ENCODE data around the gene ANKRD63.

Gene ANKRD63

DNA sequence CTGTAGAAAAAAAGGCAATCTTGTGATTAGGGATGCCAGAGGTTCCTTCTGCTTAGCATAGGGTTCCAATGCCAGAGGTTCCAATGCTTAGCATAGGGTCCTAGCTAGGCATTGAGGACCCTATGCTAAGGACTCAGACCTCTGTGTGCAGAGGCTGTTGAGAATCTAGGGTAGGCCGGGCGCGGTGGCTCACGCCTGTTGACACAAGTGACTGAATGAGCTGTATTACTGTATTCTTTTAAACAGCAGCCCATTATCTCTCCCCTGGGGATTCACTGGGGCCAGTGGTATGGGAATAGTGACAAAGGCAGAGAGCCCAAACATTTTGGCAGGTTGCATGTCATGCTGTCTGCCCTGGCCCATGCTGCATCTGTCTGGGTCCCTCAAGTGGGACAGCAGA, 27.8 kb downstream of the ANKRD63 start:
- no peak for DNase-seq (ENCODE audit: low read depth)
- TF ChIP-seq, protein P1, sequence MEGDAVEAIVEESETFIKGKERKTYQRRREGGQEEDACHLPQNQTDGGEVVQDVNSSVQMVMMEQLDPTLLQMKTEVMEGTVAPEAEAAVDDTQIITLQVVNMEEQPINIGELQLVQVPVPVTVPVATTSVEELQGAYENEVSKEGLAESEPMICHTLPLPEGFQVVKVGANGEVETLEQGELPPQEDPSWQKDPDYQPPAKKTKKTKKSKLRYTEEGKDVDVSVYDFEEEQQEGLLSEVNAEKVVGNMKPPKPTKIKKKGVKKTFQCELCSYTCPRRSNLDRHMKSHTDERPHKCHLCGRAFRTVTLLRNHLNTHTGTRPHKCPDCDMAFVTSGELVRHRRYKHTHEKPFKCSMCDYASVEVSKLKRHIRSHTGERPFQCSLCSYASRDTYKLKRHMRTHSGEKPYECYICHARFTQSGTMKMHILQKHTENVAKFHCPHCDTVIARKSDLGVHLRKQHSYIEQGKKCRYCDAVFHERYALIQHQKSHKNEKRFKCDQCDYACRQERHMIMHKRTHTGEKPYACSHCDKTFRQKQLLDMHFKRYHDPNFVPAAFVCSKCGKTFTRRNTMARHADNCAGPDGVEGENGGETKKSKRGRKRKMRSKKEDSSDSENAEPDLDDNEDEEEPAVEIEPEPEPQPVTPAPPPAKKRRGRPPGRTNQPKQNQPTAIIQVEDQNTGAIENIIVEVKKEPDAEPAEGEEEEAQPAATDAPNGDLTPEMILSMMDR (IDR thresholded peaks at IDR 0.05; ENCODE audit: control insufficient read depth, extremely low read depth, insufficient read depth), result no peak
- no peak overlapping the region for H3K4me3 ChIP-seq (ENCODE audit: low read depth, low read length)

DNA sequence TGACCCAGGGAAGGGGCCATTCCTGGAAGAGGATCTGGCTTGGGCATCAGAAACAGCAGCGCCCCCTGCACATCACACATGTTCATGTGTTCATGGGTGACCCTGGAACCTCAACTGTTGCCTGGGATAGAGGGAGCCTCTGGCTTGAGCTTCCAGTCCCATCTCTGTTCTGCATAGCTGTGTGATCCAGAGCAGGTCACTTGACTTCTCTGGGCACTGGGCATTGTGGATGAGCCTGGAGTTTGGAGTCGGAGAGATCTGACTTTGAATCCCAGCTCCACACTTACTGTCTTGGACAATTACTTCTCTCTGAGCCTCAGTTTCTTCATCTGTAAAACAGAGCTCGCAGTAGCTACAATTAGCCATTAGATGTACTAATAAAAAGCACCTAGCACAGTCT, 28.4 kb downstream of the ANKRD63 start:
- no peak for DNase-seq (ENCODE audit: low read depth)
- TF ChIP-seq, protein P1 (IDR thresholded peaks at IDR 0.05; ENCODE audit: control insufficient read depth, extremely low read depth, insufficient read depth), result no peak
- H3K4me3 ChIP-seq (ENCODE audit: low read depth, low read length), result no peak overlapping the region

DNA sequence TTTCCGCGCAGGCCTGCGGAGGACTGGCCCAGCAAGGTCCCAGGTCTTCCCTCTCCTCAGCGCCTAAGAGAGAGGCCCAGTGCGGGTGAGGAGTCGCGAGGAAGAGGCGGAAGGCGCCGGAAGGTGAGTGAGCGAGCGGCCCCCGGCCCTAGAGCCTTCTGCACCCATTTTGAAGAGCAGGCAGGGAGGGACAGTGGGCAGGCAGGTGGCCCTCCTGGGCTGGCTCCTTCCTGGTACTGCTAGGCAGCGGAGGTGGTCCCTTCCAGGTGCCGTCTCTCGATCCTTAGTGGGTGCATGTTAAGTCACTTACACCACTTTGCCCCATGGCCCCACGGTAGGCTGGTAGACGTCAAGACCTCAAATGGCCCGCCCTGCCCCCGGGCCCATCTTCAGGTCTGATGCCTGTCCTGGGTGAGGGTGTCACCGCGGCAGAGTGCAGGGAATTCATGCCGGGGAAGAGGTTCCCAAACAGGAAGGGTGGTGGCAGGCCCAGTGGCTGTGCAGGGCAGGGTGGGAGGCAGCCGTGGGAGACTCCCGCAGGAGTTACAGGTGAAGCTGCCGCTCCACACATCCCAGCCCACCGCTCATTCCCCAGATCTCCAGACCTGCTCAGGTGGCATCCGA, 29.6 kb downstream of the ANKRD63 start:
- no peak for DNase-seq (ENCODE audit: low read depth)
- TF ChIP-seq, protein P1 (IDR thresholded peaks at IDR 0.05; ENCODE audit: control insufficient read depth, extremely low read depth, insufficient read depth), result no peak
- no peak overlapping the region for H3K4me3 ChIP-seq (ENCODE audit: low read depth, low read length)

DNA sequence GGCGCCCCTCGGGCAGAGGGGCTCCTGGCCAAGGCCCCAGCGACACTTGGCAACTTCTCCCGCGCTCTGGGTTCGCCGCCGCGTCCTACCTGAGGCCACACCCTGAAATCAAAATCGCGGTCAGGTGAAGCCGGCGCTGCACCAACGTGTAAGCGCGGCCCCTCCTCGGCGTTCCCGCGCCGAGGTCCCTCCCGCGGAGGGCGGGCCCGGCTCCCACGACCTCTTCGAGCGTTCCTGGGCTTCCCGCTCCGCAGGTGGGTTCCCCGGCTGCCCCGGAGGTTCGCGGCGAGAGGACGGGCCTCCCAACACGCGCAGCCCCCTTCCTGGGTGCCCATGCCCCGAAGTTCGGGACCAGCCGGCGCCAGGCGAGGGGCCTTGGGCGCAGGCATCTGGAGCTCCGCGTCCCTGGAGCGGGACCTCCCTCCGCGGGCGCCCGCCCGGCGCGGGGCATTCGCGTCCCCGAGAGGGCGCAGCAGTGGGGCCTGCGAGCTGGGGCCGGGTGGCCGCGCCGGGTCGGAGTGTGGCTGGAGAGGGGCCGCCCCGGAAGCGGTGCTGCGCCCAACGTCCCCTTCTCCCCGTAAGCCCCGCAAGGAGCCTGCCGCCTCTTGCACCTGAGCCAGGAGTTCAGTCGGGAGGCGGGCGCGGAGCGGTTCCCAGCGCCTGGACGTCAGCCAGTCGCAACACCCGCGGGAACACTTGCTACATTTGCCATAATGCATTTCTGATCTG, 30.3 kb downstream of the ANKRD63 start:
- DNase-seq (ENCODE audit: low read depth), result no peak
- no peak overlapping the region for H3K4me3 ChIP-seq (ENCODE audit: low read depth, low read length)
- TF ChIP-seq, protein P1 (IDR thresholded peaks at IDR 0.05; ENCODE audit: control insufficient read depth, extremely low read depth, insufficient read depth), result no peak

DNA sequence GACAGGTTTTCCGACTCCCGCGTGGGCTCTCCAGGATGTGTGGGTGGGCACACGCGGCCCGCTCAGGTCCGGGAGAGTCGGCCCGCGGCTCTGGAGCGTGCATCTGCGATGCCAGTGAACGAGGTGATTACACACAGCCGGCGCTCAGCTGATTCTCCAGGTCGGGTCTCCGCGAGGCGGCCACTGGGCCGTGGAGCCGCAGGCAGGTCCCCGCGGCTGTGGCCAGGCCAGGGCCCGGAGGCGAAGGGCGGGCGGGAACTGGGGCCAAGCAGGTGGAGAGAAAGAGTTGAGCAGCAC, 30.8 kb downstream of the ANKRD63 start:
- H3K4me3 ChIP-seq (ENCODE audit: low read depth, low read length), result no peak overlapping the region
- DNase-seq (ENCODE audit: low read depth), result no peak
- TF ChIP-seq, protein P1 (IDR thresholded peaks at IDR 0.05; ENCODE audit: control insufficient read depth, extremely low read depth, insufficient read depth), result no peak

DNA sequence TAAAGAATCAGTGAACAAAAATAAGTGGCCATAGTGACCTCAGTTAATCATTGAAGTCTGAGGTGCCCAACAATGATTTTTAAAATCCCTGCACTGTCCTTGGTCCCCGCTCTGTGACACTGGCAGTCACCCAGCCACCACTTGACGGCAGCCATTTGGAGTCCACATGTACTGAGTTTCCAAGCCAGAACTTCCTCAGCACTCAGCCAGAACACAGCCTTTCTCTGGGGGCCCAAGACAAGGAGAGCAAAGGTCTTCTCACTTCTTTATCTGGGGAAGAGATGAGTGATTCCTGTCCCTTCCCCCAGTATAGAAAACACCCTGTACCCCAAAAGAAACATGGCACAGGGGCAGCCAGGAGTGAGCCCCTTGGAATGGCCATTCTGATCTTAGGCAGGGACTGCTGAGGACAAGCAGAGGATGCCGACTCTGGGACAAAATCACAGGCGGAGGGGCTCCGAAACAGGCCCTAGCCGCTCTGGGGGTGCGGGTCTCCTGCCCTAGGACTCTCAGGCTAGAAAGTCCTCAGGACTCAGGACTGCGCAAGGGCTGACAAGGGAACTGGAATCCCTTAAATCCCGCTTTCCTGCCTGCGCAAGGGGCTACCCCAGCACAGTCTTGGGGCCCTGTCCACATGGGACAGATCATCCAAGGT, 31.3 kb downstream of the ANKRD63 start:
- TF ChIP-seq, protein P1 (IDR thresholded peaks at IDR 0.05; ENCODE audit: control insufficient read depth, extremely low read depth, insufficient read depth), result no peak
- no peak for DNase-seq (ENCODE audit: low read depth)
- no peak overlapping the region for H3K4me3 ChIP-seq (ENCODE audit: low read depth, low read length)
